ENCODE data around the gene PPP1R13B. TPM values are rescaled to one million over a fixed set of nuclear protein-coding genes. Genes with fewer than 3 reads are reported as not detected.

PPP1R13B gene
- total RNA-seq, 4 donors from 2014 or later, result 19.9 to 25.2 (median 23.6) TPM

DNA sequence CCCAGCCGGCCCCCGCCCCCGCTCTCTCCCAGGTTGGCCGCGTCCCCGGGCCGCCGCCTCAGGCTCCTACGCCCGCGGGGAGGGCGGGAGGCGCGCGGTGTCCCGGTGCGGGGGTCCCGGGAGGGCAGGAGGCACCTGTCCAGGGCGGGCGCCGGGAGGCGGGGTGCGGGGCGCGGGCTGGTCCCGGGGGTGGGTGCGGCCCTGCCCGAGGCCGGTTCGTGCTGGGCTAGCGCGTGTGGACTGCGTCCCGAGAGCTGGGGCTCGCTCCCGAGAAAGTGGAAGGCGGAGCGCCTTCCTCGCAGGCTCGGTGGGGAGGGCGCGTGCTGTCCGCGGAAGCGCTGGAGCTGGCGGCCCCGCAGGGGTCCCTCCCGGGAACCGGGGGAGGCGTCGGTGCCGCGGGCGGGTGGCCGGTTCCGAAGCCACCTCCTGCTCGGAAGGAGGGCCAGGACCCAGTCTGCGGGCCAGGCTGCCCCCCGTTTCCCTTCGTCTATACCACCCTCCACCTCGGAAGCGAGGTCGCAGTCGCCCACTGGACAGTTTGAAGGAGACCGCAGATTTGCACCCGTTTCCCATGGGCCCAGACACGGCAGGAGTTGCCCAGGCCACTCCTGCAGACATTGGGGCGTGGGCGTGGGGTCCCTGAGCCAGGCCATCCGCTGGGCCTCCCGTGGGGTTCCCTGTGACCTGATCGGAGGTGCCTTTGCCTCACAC lies 131.1 kb downstream of the PPP1R13B start:
- no peak for DNase-seq (ENCODE audit: extremely low spot score)
- Histone ChIP-seq H3K27ac (replicated peaks in 1 of 4) (peak overlapping the region; percentile 89 to 98 (median 93)), H3K9me3 (no peaks in the 10 kb centered on the region), H3K4me1 (peaks cover 59 to 90% (median 87%) of the 10 kb centered on the region in 4 donors), H3K36me3 (peaks cover 0 to 2% (median 0%) of the 10 kb centered on the region in 4 donors), H3K4me3 (peak overlapping the region; percentile 85 to 99 (median 95)), H3K27me3 (no peaks in the 10 kb centered on the region)
- intact Hi-C loops (cut with DNase I), result no loop called here
- TF ChIP-seq POLR2A (IDR thresholded peaks at IDR 0.05; ENCODE audit: low read depth) (no peak), POLR2AphosphoS5 (IDR thresholded peaks at IDR 0.05) (peak in 1 of 2 donors; percentile 9)
- 5% methylated on average over 23 of the region's 72 CpGs for WGBS

DNA sequence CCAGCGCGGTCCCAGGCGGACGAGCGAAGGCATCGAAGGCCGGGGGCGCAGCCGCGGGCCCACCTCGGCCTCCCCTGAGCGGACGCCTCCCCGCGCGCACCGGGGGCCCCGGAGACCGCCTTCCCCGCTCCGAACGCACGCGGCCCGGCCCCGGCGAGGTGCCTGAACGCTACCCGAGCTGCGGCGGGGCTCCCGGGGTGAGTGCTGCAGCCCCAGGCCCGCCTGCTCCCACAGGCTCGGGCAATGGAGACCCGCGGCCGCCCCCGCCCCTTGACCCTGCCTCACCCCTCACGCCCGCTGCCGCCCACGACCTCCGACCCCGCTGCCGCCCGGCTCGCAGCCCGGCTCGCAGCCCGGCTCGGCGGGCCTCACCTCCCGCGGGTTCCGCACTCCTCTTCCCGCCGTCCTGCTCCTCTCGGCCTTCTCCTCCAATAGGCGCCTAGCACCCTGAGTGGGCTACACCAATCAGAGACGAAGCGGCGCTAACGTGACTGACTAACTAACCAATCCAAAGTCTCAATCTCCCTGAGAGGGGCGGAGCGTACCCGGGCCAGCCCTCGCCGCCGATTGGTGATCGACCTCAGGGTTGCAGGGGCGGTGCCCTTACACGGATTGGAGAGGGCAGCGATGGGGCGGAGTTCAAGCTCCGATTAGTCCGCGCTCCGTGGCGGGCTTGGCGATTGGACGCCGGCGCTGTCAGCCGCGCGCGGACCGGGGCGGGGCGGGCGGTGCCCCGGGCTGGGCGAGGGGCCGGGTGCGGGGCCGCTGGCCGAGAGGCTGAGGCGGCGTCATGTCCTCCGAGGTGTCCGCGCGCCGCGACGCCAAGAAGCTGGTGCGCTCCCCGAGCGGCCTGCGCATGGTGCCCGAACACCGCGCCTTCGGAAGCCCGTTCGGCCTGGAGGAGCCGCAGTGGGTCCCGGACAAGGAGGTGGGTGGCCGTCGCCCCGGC lies 132.0 kb downstream of the PPP1R13B start, which contains the start of the genes XRCC3 and ZFYVE21:
TSS of gene XRCC3 (minus strand) at position 400 of the 949 bp plus-strand sequence. CDS start 4,364 bp downstream, outside the sequence.
TSS of gene ZFYVE21 (plus strand) at position 759 of the 949 bp plus-strand sequence. CDS start at position 791, 32 bp downstream.
- no peaks in the 10 kb centered on the region for H3K27me3 ChIP-seq
- peaks cover 0 to 2% (median 0%) of the 10 kb centered on the region in 4 donors for H3K36me3 ChIP-seq
- no peaks in the 10 kb centered on the region for H3K9me3 ChIP-seq
- intact Hi-C loops (cut with DNase I), result no loop called here
- H3K27ac ChIP-seq (replicated peaks in 1 of 4), result peak within 1 kb of the TSS; percentile 89 to 98 (median 93)
- H3K4me1 ChIP-seq, result peaks cover 62 to 85% (median 81%) of the 10 kb centered on the region in 4 donors
- 0% methylated on average over 9 of the region's 121 CpGs for WGBS
- peak; percentile 100 for DNase-seq (ENCODE audit: extremely low spot score)
- peak; percentile 83 to 92 for TF ChIP-seq POLR2AphosphoS5 (IDR thresholded peaks at IDR 0.05)
- TF ChIP-seq, protein P1, sequence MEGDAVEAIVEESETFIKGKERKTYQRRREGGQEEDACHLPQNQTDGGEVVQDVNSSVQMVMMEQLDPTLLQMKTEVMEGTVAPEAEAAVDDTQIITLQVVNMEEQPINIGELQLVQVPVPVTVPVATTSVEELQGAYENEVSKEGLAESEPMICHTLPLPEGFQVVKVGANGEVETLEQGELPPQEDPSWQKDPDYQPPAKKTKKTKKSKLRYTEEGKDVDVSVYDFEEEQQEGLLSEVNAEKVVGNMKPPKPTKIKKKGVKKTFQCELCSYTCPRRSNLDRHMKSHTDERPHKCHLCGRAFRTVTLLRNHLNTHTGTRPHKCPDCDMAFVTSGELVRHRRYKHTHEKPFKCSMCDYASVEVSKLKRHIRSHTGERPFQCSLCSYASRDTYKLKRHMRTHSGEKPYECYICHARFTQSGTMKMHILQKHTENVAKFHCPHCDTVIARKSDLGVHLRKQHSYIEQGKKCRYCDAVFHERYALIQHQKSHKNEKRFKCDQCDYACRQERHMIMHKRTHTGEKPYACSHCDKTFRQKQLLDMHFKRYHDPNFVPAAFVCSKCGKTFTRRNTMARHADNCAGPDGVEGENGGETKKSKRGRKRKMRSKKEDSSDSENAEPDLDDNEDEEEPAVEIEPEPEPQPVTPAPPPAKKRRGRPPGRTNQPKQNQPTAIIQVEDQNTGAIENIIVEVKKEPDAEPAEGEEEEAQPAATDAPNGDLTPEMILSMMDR (IDR thresholded peaks at IDR 0.05), result peak in 1 of 3 experiments; percentile 44
- peak; percentile 85 for TF ChIP-seq POLR2A (IDR thresholded peaks at IDR 0.05; ENCODE audit: low read depth)
- no peak for TF ChIP-seq EP300 (IDR thresholded peaks at IDR 0.05)
- peak within 1 kb of the TSS; percentile 85 to 99 (median 95) for H3K4me3 ChIP-seq

DNA sequence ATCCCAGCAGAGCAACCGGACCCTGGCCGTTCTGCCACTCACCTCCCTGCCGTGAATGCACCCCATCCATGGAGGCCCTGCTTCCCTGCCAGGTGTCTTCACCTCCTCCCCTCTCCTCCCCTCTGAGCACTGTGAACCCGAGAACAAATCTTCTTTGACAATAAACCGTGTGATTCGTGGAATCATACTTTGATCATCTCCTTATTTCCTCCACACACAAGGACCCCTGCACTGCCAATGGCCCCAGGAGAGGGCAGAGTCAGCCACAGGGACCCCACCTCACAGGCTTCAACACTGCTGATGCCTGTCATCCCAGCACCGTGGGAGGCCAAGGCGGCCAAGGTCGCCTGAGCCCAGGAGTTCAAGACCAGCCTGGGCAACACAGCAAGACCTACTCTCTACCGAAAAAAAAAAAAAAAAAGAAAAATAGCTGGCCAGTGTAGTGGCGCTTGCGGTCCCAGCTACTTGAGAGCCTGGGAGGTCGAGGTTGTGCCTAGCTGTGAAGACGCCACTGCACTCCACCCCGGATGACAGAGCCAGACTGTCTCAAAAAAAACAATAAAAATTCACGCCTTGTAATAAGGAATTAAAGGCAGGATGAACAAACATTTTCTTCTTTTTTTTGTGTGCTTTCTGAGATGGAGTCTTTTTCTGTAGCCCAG lies 133.2 kb downstream of the PPP1R13B start:
- DNase-seq (ENCODE audit: extremely low spot score), result no peak
- Histone ChIP-seq H3K4me1 (peaks cover 64 to 79% (median 74%) of the 10 kb centered on the region in 4 donors), H3K9me3 (no peaks in the 10 kb centered on the region), H3K27ac (replicated peaks in 1 of 4) (no peak overlapping the region), H3K27me3 (no peaks in the 10 kb centered on the region), H3K4me3 (peak overlapping the region; percentile 85 to 99 (median 95)), H3K36me3 (peaks cover 0 to 8% (median 0%) of the 10 kb centered on the region in 4 donors)
- WGBS, result 69% methylated on average over 16 of the region's 16 CpGs
- TF ChIP-seq EP300 (IDR thresholded peaks at IDR 0.05) (no peak), POLR2AphosphoS5 (IDR thresholded peaks at IDR 0.05) (no peak), POLR2A (IDR thresholded peaks at IDR 0.05; ENCODE audit: low read depth) (no peak)
- TF ChIP-seq, protein P1 (IDR thresholded peaks at IDR 0.05), result no peak
- intact Hi-C loops (cut with DNase I), result no loop called here

DNA sequence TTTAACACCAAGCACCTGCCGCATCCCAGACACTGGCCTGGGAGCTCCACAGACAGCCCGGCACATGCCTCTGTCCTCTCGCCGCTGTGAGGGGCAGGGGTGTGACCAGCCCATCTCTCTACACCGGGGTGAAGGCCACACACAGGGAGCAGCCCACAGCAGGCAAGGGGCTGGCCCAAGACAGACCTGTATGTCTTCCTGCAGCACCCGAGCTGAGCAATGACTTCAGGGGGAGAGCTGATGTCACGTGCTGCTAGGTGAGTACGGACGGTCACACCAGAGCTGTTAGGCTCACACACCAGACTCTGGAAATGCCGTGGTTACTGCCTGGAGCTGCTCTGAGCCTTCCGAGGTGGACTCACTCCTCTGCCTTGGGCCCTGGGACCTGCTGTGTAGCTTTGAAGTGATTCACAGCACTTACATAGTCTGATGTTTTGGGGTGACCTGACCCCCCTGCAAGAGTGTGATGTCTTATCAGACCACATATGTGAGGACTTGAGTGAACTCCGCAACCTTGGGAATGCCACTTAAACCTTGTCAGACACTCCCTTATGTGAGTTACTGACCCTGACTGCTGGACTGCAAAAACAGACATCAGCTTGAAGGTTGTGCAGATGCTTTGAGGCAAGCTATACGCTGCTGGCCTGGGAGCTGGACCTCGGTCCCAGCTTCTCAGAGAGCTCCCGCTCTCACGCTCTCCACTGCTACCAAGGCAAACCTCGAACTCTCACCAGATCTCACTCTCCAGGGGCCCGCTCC lies 133.9 kb downstream of the PPP1R13B start:
- WGBS, result 83% methylated on average over 13 of the region's 18 CpGs
- intact Hi-C loops (cut with DNase I), result no loop called here
- Histone ChIP-seq H3K4me3 (no peak overlapping the region), H3K27ac (replicated peaks in 1 of 4) (no peak overlapping the region), H3K9me3 (no peaks in the 10 kb centered on the region), H3K27me3 (no peaks in the 10 kb centered on the region), H3K36me3 (peaks cover 0 to 8% (median 0%) of the 10 kb centered on the region in 4 donors), H3K4me1 (peaks cover 64 to 79% (median 74%) of the 10 kb centered on the region in 4 donors)
- no peak for TF ChIP-seq POLR2A (IDR thresholded peaks at IDR 0.05; ENCODE audit: low read depth)
- TF ChIP-seq, protein P1 (IDR thresholded peaks at IDR 0.05), result no peak
- no peak for DNase-seq (ENCODE audit: extremely low spot score)
